DOHH2 (cell line): Measurements from ENCODE around the gene UAP1L1.

Experiments used
- EZH2phosphoT487 ChIP-seq: fragments of 200-600 bp; sonication (generic); IDR thresholded peaks from 2 replicates; pipeline ENCODE4 v1.6.1; 2017; ENCODE audit warnings: borderline replicate concordance, mild to moderate bottlenecking, antibody characterized with exemption, low read length, moderate library complexity, mixed read lengths
- TF ChIP-seq, protein P1 (sequence below): fragments of 200-600 bp; sonication (generic); IDR thresholded peaks from one replicate; pipeline ENCODE4 v1.5.1; 2014; ENCODE audit warnings: antibody characterized with exemption, mild to moderate bottlenecking, low read depth, low read length; ENCODE audit not compliant: poor library complexity, severe bottlenecking

DNA sequence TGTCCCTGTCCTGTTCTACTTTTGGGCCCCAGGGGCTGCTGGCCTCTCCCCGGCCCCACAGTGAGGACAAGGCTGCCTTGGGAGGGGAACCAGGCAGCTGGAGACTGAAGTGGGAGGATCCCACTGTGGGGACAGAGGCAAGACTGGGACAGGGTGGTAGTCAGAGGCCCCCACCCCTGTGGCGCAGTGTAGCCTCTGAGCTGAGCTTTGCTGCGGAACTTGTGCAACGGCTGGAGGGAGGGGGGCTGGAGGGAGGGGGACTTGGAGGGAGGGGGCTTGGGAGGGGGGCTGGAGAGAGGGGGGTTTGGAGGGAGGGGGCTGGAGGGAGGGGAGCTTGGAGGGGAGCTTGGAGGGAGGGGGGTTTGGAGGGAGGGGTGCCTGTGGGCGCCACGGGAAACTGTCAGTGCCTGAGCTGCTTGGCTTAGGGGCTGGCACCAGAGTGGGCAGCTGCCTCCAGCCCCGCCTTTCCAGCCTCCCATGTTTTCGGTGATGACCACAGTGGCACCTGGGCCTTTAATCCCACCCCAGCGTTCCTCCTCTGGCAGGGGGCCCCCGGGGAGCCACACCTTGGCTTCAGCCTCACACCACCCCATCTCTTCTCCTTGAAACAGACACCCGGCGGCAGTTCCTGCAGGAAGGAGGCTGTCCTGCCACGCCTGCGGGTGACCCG, 43.1 kb upstream of the UAP1L1 start:
- TF ChIP-seq, protein P1, sequence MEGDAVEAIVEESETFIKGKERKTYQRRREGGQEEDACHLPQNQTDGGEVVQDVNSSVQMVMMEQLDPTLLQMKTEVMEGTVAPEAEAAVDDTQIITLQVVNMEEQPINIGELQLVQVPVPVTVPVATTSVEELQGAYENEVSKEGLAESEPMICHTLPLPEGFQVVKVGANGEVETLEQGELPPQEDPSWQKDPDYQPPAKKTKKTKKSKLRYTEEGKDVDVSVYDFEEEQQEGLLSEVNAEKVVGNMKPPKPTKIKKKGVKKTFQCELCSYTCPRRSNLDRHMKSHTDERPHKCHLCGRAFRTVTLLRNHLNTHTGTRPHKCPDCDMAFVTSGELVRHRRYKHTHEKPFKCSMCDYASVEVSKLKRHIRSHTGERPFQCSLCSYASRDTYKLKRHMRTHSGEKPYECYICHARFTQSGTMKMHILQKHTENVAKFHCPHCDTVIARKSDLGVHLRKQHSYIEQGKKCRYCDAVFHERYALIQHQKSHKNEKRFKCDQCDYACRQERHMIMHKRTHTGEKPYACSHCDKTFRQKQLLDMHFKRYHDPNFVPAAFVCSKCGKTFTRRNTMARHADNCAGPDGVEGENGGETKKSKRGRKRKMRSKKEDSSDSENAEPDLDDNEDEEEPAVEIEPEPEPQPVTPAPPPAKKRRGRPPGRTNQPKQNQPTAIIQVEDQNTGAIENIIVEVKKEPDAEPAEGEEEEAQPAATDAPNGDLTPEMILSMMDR: no peak
- TF ChIP-seq EZH2phosphoT487: no peak
